Stimulated activated naive CD4-positive, alpha-beta T cell treated with Interleukin-2 at 50 U/mL for 16 hours (primary cell): ENCODE data around the gene ZSWIM4.
A peak's percentile ranks its signal among the peaks of the same experiment; 100 is the strongest.
"Not testable (repeated sequence)": the region's sequence is repeated elsewhere in the genome, so short reads cannot be mapped to it uniquely, and the experiment has no call there.

ENCODE experiments used
- DNase-seq: peaks from one replicate; lab custom pipeline; 2025; lab: John Stamatoyannopoulos, UW

ZSWIM4 gene

DNA sequence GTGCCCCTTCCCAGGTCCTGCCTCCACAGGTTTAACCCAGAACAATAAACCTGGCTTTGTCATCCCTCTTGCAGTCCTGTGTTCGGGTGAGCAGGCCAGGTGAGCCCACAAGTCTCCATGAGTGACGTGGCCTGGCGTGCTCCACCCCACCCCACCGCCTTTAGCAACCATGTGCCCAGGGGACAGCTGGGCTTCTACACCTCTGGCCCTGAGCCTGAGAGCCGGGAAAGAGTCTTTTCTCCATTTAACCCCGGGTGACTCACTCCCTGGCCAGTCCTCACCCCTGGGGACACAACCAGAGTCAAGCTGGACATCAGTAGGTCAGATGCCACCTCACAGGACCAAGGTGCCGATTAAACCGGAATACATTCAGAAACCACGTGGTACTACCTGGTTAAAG, 16.8 kb upstream of the ZSWIM4 start:
- DNase-seq: no peak

DNA sequence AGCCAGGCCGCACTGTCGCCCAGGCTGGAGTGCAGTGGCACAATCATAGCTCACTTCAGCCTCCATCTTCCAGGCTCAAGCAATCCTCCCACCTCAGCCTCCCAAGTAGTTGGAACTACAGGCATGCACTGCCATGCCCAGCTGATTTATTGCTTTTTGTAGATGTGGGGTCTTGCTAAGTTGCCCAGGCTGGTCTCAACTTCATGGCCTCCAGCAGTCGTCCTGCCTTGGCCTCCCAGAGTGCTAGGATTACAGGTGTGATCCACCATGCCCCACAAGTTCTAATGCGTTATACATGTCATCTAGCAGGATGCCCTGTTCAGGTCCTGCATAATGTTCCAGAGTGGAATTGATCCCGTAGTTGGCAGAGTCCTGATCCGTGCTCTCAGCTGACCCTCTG, 16.4 kb upstream of the ZSWIM4 start:
- no peak for DNase-seq

DNA sequence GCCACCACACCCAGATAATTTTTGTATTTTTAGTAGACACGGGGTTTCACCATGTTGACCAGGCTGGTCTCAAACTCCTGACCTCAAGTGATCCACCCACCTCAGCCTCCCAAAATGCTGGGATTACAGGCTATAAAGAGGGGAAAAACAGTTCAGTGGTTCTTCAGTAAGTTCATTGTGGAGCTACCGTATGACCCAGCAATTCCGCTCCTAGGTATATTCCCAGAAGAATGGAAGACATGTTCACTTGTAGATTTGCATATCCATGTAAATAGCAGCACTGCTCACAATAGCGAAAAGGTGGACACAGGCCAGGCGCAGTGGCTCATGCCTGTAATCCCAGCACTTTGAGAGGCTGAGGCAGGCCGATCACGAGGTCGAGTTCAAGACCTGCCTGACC, 15.4 kb upstream of the ZSWIM4 start:
- not testable (repeated sequence) for DNase-seq

DNA sequence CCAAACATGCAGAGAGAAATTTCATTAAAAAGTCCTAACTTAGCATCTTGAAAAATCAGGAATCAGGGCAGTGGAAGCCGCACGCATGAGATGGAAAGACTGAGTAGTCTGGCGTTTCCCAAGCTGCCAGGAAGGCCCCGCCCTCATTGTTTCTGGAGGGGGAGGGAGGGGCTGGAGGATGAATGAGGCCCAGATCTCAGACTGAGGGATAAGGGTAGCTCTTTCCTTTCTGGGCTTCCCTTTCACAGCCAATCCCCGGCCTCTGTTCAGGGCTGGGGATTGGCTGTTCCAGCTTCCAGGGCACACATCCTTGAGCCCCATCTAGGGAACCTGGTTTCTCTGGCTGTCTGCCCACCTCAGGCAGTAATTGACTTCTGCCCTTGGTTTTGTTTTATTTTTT, 13.7 kb upstream of the ZSWIM4 start:
- DNase-seq: no peak

DNA sequence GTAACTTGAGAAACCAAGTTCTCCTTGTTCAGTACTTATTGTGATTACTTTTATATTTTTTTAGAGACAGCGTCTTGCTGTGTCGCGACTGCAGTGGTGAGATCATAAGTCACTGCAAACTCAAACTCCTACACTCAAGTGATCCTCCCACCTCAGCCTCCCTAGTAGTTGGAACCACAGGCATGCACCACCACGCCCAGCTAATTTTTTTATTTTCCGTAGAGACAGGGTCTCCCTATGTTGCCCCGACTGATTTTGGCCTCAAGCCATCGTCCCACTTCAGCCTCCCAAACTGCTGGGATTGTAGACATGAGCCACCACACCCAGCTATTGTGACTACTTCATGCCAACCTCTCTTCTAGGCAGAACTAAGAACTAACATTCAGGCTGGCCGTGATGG, 12.7 kb upstream of the ZSWIM4 start:
- DNase-seq: no peak

DNA sequence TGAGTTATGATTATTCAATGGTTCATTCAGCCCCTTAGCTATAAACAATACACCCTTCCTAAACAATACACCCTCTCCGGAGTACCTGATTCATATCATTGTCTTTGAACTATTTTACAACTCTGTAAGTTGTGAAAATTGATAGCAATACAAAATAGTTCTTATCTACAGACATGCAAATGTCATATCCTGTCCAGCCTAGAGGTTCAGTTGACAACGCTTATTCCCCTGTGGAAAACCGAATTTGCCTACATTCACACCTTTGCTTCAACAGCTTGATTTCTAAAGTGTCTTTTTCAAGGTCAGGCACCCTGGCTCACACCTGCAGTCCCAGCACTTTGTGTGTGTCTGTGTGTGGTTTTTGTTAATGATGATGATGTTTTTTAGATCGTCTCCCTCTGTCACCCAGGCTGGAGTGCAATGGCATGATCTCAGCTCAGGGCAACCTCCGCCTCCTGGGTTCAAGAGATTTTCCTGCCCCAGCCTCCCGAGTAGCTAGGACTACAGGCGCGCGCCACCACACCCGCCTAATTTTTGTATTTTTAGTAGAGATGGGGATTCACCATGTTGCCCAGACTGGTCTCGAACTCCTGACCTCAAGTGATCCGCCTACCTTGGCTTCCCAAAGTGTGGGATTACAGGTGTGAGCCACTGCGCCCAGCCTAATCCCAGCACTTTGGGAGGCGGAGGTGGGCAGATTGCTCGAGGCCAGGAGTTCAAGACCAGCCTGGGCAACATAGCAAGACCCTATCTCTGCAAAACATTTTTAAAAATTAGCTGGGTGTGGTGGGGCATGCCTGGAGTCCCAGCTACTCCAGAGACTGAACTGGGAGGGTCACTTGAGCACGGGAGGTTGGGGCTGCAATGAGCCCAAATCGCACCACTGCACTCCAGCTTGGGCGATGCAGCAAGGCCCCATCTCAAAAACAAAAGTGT, 11.4 kb upstream of the ZSWIM4 start:
- DNase-seq: no peak

DNA sequence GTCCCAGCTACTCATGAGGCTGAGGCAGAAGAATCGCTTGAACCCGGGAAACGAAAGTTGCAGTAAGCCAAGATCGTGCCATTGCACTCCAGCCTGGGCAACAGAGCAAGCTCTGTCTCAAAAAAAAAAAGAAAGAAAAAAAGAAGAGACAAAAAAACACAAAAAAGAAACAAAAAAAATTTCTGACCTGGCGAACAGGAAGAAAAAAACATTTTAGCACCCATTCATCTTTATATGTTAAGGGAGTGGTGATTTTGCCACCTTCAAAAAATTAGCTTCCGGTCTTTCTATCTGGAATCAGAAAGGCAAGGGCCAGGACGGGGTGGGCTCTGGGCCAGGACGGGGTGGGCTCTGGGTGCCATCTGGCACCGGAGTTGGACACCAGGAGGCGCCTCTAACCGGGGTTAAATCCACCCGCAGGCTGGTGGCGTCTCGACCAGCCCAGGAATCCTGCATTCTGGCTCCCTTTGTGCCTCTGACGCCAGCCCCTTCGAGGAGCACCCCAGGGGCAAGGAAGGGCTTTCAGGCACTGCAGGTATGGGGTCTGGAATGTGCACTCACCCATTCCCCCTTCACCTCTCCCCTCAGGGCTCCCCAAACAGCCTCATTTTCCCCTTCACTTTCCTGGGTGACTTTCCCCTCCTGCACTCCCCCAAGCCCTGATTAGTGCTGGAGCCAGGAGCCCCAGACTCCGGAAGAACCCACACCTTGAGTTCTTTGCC, 10.4 kb upstream of the ZSWIM4 start:
- peak; percentile 67 for DNase-seq

DNA sequence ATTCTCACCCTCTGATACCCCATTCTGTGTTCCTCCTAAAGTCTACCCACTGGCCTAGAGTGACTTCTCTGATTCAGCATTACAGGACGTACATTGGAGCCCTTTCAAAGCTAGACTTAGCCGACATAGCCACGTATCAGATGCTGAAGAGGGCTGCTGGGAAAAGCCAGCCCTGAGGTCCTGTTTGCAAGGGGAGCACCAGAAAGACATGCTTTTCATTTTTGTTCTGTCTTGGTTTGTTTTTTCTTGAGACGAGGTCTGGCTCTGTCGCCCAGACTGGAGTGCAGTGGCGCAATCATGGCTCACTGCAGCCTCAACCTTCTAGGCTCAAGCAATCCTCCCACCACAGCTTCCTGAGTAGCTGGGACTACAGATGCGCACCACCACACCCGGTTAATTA, 6.3 kb upstream of the ZSWIM4 start:
- no peak for DNase-seq

DNA sequence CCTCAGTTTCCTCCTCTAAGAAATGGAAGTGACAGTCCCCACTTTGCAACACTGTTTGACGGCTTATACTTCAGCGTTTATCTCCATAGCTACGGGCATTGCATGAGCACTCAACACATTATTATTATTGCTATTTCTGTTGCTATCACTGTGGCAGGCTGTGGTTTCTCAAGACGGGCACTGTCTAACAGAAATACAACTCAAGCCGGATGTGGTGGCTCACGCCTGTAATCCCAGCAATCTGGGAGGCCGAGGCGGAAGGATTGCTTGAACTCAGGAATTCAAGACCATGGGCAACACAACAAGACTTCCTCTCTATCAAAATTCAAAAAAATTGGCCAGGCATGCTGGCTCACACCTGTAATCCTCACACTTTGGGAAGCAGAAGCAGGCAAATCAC, 4.9 kb upstream of the ZSWIM4 start:
- DNase-seq: no peak

DNA sequence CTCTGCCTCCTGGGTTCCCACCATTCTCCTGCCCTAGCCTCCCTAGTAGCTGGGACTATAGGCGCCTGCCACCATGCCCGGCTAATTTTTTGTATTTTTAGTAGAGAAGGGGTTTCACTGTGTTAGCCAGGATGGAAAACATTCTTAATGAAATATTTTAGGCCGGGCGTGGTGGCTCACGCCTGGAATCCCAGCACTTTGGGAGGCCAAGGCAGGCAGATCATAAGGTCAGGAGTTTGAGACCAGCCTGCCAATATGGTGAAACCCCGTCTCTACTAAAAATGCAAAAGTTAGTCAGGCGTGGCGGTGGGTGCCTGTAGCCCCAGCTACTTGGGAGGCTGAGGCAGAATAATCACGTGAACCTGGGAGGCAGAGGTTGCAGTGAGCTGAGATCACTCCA, 1.9 kb upstream of the ZSWIM4 start:
- not testable (repeated sequence) for DNase-seq

DNA sequence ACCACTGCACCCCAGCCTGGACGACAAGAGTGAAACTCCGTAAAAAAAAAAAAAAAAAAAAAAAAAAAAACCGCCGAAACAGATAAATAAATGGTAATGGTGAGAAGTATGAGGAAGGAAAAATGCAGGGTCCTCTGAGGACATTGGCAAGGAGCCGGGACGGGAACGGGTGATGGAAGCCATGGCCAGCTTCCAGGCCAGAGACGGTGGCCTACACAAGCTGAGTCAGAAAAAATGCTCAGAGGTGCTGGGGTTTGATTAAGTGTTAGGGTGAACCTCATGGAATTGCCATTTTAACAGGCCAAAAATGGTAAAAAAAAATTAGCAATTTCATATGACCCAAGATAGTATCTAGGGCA, 866 bp upstream of the ZSWIM4 start:
- DNase-seq: no peak

DNA sequence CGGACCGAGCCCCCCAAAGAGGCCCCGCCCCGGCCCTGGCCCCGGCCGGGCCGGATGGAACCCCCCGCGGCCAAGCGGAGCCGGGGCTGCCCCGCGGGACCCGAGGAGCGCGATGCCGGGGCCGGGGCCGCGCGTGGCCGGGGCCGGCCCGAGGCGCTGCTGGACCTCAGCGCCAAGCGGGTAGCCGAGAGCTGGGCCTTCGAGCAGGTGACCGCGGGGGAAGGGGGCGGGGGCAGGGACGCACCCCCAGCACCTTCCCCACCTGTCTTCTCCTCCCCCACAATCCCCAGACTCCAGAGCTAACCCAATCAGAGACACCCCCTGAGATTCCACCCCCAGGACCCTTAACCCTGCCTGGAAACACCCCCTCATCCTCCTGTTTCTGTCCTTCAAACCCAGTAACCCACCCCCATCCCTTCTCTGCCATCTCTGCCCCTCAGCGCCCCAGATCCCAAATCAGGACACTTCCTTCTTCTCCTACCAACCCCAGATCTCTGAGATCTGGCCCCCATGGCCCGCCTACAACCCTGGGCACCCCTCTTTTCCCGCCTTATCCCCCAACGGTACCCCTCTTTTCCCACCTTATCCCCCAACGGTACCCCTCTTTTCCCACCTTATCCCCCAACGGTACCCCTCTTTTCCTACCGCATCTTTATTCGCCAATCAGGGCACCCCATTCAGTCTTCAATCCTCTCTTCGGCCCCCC, 505 bp downstream of the ZSWIM4 start:
- no peak for DNase-seq

DNA sequence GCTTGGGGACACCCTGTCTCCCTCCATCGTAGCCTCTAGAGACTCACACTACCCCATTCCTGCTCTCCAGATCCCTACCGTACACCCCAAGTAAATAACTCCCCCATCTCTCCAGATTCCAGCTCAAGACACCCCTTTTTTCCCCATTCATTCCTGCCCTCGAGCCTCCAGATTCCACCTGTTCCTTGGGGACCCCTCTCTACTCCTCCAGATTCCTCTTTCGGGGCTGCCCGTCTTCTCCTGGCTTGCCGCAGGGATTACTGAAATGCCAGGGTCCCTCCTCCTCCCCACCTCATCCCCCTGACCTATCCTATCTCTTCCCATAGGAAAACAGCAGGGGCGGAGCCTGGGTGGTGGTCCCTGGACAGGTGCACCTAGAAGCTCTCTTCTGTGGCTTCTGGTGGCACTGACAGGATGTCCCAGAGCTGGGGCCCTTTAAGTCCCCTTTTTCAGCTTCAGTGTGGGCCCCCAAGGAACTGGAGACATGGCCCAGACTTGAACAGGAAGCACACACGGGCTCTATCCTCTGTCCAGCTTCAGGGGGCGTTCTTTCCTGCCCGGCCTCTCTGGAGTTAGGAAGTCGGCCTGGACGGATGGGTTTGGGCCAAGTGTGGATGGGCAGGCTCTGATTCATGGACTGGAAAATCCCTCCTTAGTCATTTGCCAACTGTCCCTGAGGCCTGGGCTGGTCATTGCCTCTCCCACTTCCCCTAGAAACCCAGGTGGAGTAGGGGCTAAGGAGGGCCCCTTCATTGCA, 1.2 kb downstream of the ZSWIM4 start:
- no peak for DNase-seq

DNA sequence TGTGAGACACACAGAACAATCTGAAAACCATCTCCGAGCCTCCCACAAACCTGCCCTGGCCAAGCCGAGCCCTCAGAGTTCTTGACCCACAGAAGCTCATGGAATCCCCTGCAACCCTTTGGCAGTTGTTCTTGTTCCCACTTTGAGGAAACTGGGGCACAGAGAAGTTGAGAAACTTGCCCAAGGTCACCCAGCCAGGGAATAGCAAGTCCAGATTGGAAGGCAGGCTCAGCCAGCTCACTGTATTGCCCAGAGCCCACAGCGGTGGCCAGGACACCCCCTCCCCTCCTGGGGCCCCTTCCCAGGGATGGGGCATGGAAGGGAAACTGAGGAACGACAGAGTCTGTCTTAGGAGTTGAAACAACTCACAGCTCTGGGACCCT, 1.8 kb downstream of the ZSWIM4 start:
- no peak for DNase-seq

DNA sequence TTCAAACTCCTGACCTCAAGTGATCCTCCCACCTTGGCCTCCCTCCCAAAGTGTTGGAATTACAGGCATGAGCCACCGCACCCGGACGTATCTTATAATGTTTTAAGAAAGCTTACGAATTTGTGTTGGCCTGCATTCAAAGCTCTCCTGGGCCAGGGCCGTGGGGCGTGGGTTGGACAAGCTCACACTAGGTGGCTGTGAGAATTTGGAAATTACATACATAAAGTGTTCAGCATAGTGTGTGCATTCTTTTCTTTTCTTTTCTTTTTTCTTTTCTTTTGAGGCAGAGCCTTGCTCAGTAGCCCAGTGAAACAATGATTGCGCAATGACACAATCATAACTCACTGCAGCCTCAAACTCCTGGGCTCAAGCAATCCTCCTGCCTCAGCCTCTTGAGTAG, 2.6 kb downstream of the ZSWIM4 start:
- no peak for DNase-seq

DNA sequence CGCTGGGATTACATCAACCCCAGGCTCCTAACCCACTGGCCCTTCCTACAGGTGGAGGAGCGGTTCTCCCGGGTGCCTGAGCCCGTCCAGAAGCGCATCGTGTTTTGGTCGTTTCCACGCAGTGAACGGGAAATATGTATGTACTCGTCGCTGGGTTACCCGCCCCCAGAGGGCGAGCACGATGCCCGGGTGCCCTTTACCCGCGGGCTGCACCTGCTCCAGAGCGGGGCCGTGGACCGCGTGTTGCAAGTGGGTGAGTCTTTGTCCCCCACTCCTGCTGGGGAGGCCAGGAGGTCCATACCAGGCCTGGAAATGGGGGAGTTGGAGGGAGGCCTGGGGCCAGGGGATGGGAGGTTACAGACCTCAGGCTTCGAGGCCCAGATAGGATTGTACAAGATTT, 4.4 kb downstream of the ZSWIM4 start:
- no peak for DNase-seq

DNA sequence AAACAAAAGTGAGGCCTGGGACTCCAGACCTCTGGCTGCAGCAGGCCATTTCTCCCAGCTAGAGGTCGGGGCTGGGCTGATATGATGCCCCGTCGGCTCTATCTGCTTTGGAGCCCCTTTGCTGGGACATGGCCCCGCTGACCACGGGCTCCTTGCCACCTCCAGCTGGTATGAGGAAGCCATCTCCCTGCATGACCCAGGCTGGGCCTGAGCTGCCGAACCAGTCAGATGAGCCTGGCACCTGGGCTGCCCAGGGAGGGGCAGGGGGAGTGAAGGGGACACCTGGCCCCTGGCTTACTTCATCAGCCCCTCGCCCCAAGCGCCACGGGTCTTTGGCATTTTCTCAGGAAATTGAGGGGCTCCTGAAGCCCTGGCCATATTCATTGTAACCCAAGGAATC, 7.8 kb downstream of the ZSWIM4 start:
- DNase-seq: no peak

DNA sequence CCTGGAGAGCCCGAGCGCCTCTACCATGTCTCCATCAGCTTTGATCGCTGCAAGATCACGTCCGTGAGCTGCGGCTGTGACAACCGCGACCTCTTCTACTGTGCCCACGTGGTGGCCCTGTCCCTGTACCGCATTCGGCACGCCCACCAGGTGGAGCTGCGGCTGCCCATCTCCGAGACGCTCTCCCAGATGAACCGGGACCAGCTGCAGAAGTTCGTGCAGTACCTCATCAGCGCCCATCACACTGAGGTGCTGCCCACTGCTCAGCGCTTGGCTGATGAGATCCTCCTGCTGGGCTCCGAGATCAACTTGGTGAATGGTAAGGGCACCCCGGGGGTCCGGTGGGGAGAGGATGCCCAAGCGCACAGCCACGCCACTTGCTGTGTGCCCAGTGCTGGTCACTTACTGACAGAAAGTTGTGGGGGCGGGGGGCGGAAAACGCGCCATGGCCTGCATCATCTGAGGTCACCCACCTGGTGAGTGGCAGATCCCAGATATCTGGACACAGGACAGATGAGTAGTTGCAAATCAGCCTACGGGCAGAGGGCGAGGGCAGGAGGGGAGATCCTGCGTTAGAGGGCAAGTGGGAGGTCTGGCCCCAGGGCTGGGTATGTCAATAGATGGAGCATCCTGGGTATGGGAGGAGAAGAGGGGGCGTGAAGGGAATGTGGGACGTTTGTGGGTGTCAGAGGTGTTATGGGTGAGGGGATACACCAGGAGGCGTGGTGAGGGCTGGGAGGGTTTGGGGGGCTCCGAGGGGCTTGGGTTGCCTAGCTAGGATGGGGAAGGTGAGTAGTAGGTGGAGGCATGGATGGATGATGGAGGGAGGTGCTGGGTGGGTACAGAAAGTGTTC, 9.8 kb downstream of the ZSWIM4 start:
- no peak for DNase-seq

DNA sequence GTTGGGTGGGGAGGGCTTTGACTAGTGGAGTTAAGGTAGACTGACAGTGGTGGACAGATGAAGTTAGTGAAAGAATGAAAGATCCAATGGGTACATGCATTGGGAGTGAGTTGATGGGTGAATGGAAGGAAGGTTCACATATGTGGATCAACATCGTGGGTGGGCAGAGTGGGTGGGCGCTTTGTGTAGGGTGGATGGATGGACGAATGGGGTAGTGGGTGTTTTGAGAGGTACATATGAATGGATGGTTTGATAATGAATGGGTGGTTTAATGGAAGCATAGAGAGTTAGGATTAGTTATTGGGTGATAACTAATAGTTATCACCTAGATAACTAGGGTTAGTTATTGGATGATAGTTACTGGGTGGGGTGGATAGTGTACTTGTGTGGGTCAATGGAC, 11.5 kb downstream of the ZSWIM4 start:
- no peak for DNase-seq

DNA sequence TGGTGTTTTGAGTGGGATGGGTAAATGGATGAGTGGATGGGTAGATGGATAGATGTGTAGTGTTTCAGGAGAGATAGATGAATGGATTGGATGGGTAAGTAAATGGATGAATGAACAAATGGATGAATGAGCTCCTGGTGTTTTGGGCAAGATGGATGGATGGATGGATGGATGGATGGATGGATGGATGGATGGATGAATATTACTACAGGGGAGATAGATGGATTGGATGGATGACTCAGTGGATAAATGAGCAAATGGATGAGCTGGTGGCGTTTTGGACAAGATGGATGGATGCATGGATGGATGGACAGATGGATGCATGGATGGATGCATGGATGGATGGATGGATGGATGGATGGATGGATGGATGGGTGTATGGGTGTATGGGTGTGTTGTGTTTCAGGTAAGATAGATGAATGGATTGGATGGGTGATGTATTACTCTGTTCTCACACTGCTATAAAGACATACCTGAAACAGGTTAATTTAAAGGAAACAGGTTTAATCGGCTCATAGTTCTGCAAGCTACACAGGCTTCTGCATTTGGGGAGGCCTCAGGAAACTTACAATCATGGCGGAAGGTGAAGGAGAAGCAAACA, 12.3 kb downstream of the ZSWIM4 start:
- no peak for DNase-seq

DNA sequence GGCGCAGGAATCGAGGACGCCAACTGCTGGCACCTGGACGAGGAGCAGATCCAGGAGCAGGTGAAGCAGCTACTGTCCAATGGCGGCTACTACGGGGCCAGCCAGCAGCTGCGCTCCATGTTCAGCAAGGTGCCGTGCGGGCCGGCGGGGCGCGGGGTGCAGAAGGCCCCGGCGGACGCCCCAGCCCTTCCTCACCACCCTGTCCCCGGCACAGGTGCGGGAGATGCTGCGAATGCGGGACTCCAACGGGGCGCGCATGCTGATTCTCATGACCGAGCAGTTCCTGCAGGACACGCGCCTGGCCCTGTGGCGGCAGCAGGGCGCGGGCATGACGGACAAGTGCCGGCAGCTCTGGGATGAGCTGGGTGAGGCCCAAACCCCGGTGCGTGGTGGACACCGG, 13.6 kb downstream of the ZSWIM4 start:
- DNase-seq: no peak
